ENCODE results near the gene SIK1.
"Not testable (repeated sequence)": the region's sequence is repeated elsewhere in the genome, so short reads cannot be mapped to it uniquely, and the experiment has no call there.

GRCh38 chr21:43427242-43427559 lies 270 bp upstream of the SIK1 start:
- TF ChIP-seq, protein P1, sequence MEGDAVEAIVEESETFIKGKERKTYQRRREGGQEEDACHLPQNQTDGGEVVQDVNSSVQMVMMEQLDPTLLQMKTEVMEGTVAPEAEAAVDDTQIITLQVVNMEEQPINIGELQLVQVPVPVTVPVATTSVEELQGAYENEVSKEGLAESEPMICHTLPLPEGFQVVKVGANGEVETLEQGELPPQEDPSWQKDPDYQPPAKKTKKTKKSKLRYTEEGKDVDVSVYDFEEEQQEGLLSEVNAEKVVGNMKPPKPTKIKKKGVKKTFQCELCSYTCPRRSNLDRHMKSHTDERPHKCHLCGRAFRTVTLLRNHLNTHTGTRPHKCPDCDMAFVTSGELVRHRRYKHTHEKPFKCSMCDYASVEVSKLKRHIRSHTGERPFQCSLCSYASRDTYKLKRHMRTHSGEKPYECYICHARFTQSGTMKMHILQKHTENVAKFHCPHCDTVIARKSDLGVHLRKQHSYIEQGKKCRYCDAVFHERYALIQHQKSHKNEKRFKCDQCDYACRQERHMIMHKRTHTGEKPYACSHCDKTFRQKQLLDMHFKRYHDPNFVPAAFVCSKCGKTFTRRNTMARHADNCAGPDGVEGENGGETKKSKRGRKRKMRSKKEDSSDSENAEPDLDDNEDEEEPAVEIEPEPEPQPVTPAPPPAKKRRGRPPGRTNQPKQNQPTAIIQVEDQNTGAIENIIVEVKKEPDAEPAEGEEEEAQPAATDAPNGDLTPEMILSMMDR (optimal IDR thresholded peaks at IDR 0.05 in 1 of 3, IDR thresholded peaks at IDR 0.05 in 1 of 3, conservative IDR thresholded peaks at IDR 0.05 in 1 of 3; ENCODE audit: extremely low read depth in 1 of 3, insufficient read depth in 2 of 3, low read length in 3 of 3) = not testable (repeated sequence)
- not testable (repeated sequence) for TF ChIP-seq EZH2 (IDR thresholded peaks at IDR 0.05; ENCODE audit: low read length)
